Spleen (tissue), 7 donors: ENCODE data around the gene NCAPG2.

ENCODE experiments used
- CTCF ChIP-seq, 11 experiments: fragments of 200-600 bp in 7 of 11; fragments of 450-650 bp in 4 of 11; sonication (generic) in 4 of 11; IDR thresholded peaks in 8 of 11; conservative IDR thresholded peaks in 3 of 11; 1 replicate in 7 of 11; 2 replicates in 4 of 11; pipeline versions ENCODE4 v1.4.0 to v1.8.0; 2016 to 2021; ENCODE audit warnings: antibody characterized with exemption in 11 of 11, inconsistent platforms in 4 of 11, mild to moderate bottlenecking in 1 of 11
- POLR2A ChIP-seq, 3 donors: fragments of 450-650 bp; IDR thresholded peaks; one replicate each; pipeline ENCODE4 v1.5.1; 2017; ENCODE audit warnings: antibody characterized with exemption in 3 of 3, mild to moderate bottlenecking in 1 of 3
- donor health status: DM: no; HTN: no; CAD: no; lungs with moderate emphysema.
- donor health status: DM: no; HTN: no; CAD: no.
- donor health status: DM: no; HTN: no; CAD: no.

- peak; percentile 48 to 88 (median 68) for TF ChIP-seq CTCF (IDR thresholded peaks at IDR 0.05 in 8 of 11, conservative IDR thresholded peaks at IDR 0.05 in 3 of 11)
- TF ChIP-seq POLR2A (IDR thresholded peaks at IDR 0.05): no peak
Measured at GRCh38 chr7:158695726-158696452, 8.7 kb downstream of the NCAPG2 start.
